ENCODE data around the gene ST8SIA5. TPM values are rescaled to one million over a fixed set of nuclear protein-coding genes. Genes with fewer than 3 reads are reported as not detected.

Gene ST8SIA5
- total and polyA plus RNA-seq, 2 of the 4 experiments (the other 2 are of a cell fraction) = 0.03 TPM; not detected in 1

DNA sequence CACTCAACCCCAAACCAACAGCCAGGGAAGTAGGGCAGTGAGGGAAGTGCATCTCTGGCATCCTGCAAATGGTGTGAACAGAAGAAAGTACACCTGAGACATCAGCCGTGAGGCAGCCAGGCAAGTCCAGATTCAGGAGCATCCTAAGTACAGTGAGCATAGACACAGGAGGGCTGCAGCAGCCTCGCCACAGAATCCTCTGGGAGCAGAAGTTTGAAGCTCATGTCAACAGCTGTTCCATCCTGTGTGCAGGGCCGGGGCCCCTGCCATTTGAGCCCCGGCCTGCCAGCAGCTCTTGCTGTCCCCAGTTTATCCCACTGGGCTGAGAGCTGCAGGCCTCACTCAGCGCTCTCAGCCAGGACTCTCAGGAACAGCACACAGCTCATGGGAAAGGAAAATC lies 114.3 kb downstream of the ST8SIA5 start:
- Histone ChIP-seq H4K8ac (ENCODE audit: low read depth in 2 of 2, low read length in 2 of 2) (no peak overlapping the region), H3K4ac (ENCODE audit: low read depth, low read length) (no peak overlapping the region), H2BK5ac (ENCODE audit: low read depth, low read length, poor library complexity, severe bottlenecking) (no peak overlapping the region), H3K9ac (ENCODE audit: low read depth, low read length) (no peak overlapping the region), H2AK5ac (ENCODE audit: low read depth, low read length) (no peak overlapping the region), H3K14ac (replicated peaks; ENCODE audit: low read depth, low read length) (no peak overlapping the region), H3K9me1 (ENCODE audit: insufficient read depth, low read length) (no peaks in the 10 kb centered on the region), H4K5ac (ENCODE audit: low read depth, low read length) (no peak overlapping the region), H2BK20ac (ENCODE audit: low read depth, low read length) (no peak overlapping the region), H2AK9ac (replicated peaks; ENCODE audit: low read depth, low read length, poor library complexity) (no peak overlapping the region), H3K79me1 (ENCODE audit: low read depth in 1 of 2, low read length in 2 of 2) (no peaks in the 10 kb centered on the region), H3K4me1 (ENCODE audit: control insufficient read depth, insufficient read depth, low read length) (no peaks in the 10 kb centered on the region), H4K91ac (ENCODE audit: insufficient read depth, low read depth, low read length) (no peak overlapping the region), H3K56ac (ENCODE audit: extremely low read depth, insufficient read depth, low read length) (no peak overlapping the region), H3K4me3 (ENCODE audit: insufficient read depth, low read depth, low read length) (no peak overlapping the region), H3K23ac (ENCODE audit: low read depth, low read length) (no peak overlapping the region), H4K20me1 (ENCODE audit: insufficient read depth, low read length) (no peaks in the 10 kb centered on the region), H3K27ac (ENCODE audit: insufficient read depth, low read length) (no peak overlapping the region), H3K18ac (ENCODE audit: low read depth, low read length) (no peak overlapping the region), H3K27me3 (ENCODE audit: control insufficient read depth, insufficient read depth, low read length) (peaks cover 4% of the 10 kb centered on the region; the same call in 1 of the 2 replicates), H2AFZ (replicated peaks; ENCODE audit: low read length, poor library complexity) (no peak overlapping the region), H3K9me3 (ENCODE audit: control insufficient read depth, insufficient read depth, low read length) (no peaks in the 10 kb centered on the region), H3K36me3 (ENCODE audit: control insufficient read depth, insufficient read depth, low read length) (no peaks in the 10 kb centered on the region), H2BK120ac (ENCODE audit: low read depth, low read length) (no peak overlapping the region), H2BK15ac (ENCODE audit: low read depth, low read length) (no peak overlapping the region), H3K4me2 (ENCODE audit: low read depth, low read length) (no peak overlapping the region)
- dilution Hi-C loops (cut with HindIII; ENCODE audit: low sequenced_read_pairs, unreplicated experiment) = no loop called here
- DNase-seq (no peak), ATAC-seq (ENCODE audit: low read depth) (no peak)
- no TSS peak for BruUV-seq (replicated peaks)
- intact Hi-C loops (cut with micrococcal nuclease) = no loop called here
- CTCF ChIA-PET = no interaction called here
- POLR2A ChIA-PET (ENCODE audit: unreplicated experiment) = no interaction called here
- in situ Hi-C loops (cut with MboI; ENCODE audit: low sequenced_read_pairs) = no loop called here
- 45% methylated on average over 3 of the region's 5 CpGs; no CpG with 5 or more reads in 1 of the 2 experiments for WGBS, 2 experiments (ENCODE audit: extremely low coverage in 2 of 2, insufficient read length in 1 of 2)
- TF ChIP-seq MAFK (IDR thresholded peaks at IDR 0.05; ENCODE audit: low read depth, low read length) (no peak), RAD21 (IDR thresholded peaks at IDR 0.05; ENCODE audit: low read length) (no peak), SMC3 (IDR thresholded peaks at IDR 0.05; ENCODE audit: low read depth, low read length) (no peak)
